ENCODE results near the gene CCKAR.
A peak's percentile ranks its signal among the peaks of the same experiment; 100 is the strongest.

The CCKAR gene

GRCh38 chr4:26458157-26458561, 32.1 kb downstream of the CCKAR start:
- peak in 2 of 4 experiments; percentile 14 to 20 for DNase-seq

DNA sequence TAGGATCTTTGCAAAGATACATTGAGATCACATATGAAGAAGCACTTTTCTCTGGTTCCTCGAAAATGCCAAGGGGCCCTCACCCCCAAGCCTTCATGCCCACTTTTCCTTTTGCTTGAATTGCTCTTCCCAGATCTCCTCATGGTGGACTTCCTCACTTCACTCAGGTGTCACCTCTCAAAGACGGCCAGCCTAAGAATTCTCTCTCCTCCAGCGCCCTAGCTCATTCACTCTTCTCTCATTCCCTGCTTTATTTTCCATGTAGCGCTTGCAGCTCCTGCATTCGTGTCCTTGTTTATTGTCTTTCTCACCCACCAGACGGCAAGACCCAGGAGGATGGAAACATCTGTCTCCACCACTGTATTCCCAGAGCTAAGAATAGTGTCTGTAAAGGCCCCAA, 32.9 kb downstream of the CCKAR start:
- DNase-seq, result no peak

DNA sequence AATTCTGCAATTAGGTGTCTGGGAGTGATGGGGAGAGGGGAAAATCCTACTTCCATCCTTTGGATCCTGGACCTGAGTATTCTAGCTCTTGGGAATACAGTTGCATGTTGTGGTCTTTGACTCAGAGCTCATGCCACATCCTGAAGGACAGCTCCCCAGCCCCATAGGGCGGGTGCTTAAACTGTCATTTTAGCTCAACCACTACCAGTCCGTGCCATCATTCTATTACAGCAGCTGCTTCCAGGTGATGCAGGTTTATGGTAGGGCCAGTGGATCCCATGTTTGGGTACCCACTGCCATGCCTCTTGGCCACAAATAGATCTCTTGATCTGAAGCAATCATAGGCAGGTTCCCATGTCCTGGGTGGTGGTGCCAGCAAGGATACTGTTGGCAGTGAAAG, 34.7 kb downstream of the CCKAR start:
- no peak for DNase-seq

- DNase-seq, result no peak
These were observed 35.3 kb downstream of the CCKAR start for GRCh38 chr4:26454961-26455360.

- no peak for DNase-seq
These were observed 37.4 kb downstream of the CCKAR start for GRCh38 chr4:26452565-26453531.

DNA sequence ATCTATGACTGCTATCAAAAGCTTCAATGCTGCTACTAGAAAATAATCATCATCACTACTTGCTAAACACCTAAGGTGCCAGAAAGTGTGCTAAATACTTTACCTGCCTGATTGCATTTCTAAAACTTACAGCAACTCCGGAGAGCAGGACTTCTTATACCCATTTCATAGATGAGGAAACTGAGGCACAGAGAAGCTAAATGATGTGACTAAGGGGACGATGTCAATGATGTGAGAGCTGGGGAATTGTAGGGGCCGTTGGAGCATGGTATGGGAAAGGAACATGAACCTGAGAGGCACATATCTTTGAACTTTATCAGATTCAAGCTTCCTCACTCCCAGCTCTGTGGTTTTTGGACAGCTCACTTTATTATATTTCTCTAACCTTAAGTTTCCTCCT, 38.7 kb downstream of the CCKAR start:
- DNase-seq, result no peak

GRCh38 chr4:26450418-26450817, 39.9 kb downstream of the CCKAR start:
- DNase-seq, result no peak

DNA sequence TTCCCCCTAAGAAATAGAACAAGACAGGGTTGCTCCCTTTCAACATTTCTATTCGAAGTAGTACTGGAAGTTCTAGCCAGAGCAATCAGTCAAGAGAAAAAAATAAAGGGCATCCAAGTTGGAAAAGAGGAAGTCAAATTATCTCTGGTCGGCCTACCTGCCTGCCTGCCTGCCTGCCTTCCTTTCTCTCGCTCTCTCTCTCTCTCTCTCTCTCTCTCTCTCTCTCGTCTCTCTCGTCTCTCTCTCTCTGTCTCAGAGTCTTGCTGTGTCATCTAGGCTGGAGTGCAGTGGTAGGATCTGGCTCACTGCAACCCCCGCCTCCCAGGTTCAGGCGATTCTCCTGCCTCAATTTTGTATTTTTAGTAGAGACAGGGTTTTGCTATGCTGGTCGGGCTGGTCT, 42.9 kb downstream of the CCKAR start:
- DNase-seq, result no peak

DNA sequence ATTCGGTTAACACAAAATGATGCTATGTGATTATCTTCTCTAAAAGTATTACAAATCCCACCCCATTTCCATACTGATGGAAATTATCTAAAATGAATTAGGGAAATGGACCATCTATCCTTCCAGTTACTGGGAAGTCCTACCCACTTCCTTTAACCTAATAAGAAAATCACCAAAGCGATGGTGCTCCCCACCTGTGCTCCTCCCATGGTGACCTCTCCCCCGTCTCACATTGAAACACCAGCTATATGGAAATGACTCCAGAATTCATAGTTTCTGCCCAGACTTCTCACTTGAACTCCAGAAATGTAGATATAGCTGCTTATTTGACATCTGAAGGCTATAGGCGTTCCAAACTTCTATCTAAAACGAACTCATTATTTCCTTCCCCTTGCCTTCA, 48.5 kb downstream of the CCKAR start:
- no peak for DNase-seq

DNA sequence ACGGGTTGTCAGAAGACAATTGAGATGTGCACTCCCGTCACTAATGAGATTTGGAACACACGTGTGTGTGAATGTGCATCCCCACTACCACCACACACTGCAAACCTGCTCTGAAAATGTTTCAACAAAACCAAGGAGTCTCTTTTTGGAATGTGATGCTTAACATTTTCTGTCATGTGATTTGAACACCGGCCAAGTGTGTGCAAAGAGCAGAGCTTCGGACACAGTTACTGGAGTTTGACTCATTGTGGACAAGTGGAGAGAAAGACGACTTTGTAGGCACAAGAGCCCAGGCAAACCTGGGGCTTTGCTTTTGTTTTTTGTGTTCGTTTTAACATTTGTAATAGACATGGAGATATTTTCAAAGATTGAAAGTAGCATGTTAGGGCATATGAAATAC, 49.2 kb downstream of the CCKAR start:
- DNase-seq, result no peak

DNA sequence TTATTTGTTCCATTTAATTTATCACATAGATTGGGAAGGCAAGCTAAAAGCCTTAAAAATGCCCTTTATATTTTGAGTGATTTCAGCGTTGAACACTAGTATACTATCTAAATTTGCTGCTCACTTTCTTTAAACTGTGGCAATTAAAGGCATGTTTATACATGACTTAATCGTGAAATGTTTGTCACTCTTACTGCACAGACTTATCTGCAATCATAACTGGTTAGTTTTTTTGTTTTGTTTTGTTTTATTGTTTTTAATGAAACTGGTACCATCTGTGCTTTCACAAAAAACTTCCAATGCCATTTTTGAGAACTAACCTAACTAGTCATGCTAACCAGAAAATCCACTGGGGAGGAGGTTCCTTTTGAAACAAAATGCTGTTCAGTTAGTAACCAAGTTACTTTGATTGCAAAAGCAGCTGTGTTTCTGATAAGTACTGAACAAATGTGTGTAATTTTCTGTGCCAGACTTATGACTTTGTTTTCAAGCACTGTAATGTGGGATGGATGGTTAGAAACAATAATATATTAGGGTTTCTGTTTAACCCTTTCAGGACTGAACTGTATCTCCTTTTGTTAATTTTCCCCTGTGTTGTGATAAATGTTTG, 56.1 kb downstream of the CCKAR start:
- no peak for DNase-seq

- DNase-seq, result no peak
These were observed 56.7 kb downstream of the CCKAR start for GRCh38 chr4:26433556-26433955.

DNA sequence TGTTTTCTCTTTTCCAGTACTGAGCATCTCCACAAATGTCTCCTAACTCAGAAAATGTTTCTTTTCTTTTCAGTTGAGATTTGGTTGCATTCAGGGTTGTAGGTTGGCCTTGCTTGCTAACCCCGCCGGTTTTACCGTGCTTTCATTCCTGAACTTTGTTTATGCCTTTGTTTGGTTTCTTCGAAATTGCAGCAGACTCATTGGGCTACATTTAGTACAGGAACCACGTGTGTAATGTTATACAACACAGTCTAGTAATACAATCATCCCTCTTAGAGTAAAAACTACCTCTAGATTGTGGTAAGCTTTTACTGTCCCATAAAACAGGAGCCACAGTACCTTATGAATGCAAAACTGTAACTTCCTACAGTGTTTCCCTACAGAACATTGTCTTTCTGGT, 57.9 kb downstream of the CCKAR start:
- no peak for DNase-seq

GRCh38 chr4:26431461-26432180, 58.7 kb downstream of the CCKAR start:
- no peak for DNase-seq
